ENCODE measurements around the gene ZNF565.
"Not testable (repeated sequence)": the region's sequence is repeated elsewhere in the genome, so short reads cannot be mapped to it uniquely, and the experiment has no call there.

Gene ZNF565

DNA sequence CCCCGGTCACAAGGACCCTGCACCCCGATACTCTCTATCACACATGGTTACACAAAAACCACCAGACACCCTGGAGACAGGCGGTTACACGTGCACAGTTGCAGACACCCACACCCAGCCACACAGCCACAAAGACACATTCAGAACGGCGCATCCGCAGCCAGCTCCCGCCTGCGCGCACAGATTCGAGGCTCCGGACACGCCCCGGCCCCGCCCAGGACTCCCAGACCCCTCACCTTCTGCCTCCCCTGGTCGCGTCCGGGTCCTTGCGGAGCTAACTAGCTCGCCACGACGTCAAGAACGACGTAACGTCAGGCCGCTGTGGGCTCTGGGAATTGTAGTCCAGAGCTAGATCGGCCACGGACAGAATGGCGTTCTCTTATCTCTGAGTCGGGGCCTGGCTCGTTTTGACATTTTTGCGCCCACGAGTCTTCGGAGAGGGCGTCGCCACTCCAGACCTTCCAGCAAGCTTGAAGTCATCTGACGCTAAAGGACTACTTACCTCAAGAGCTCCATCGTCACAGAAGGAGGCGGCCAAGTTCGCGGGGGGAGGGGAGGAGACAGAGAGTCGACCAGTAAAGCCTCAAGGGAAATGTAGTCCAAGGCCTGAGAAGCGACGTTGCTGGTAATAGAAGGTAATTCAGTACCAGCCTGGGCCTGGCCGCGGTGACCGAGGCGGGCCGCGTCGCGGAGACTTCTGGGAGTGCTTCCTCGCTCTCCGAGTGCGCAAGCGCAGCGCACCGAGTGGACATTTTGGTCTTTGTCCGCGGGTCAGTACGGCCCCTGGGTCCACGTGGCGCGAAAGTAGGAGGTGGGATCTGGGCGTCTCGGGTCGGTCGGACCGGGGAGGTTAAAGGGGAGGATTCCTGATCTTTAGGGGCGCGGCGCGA is at the start of gene ZNF565, which contains the start of gene ZNF146:
ZNF565 (minus strand) TSS at position 280 of the 890 bp plus-strand sequence. CDS start 12,680 bp downstream, outside the sequence.
ZNF146 (plus strand) TSS at position 721 of the 890 bp plus-strand sequence. CDS start 21,335 bp downstream, outside the sequence.
- peak; percentile 95 for DNase-seq

DNA sequence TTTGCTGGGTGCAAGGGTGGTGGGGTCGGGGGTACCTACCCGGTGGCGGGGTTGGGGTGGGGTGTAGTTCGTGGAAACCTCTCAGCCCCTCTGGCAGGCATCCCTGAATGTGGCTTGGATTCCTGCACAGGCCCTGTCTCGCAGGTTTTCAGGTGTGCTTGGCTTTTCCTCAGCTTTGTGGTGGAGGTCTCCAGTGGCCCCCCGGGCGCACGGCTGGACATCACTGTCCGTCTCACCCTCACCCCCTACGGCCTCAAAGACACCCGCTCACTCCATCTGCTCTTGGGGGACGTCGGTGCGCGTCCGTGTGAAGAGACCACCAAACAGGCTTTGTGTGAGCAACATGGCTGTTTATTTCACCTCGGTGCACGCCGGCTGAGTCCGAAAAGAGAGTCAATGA is 44.7 kb upstream of the ZNF565 start:
- DNase-seq, result no peak

DNA sequence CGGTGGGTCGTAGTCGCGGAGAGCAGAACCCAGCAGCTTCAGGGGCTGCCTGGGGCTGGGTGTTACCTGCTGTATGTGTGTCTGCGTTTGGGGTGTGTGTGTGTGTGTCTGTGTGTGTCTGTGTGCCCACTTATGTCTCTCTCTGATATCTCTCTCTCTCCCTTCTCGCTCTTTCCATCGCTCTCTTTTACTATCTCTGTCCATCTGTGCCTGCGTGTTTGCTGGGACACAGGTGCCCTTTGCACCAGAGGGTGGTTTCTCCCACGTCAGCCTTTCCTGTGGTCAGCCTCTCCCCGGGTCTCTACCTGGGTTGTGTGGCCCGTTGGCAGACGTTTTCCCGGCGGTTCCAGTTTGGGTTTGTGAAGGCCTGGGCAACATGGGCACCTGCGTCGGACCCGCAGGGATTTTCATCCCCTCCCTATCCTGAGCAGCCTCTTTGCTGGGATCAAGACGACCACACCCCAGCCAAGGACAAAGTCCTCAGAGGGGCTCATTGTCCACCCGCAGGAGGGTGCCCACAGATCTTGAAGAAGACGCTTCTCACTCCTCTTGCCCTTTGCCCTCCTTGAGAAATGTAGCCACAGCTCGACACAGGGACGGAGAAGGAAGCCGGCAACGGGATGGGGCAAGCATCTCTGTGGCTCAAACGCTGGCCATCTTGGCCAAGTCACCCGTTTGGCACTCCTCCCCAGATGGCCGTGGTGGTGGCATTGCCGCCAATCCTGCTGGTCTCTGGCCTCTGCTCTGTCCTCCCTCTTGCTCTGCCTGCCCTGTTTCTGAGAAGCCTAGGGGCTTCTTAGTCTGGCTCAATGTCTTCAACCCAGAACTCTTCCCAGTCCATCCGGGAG is 43.8 kb upstream of the ZNF565 start:
- no peak for DNase-seq

DNA sequence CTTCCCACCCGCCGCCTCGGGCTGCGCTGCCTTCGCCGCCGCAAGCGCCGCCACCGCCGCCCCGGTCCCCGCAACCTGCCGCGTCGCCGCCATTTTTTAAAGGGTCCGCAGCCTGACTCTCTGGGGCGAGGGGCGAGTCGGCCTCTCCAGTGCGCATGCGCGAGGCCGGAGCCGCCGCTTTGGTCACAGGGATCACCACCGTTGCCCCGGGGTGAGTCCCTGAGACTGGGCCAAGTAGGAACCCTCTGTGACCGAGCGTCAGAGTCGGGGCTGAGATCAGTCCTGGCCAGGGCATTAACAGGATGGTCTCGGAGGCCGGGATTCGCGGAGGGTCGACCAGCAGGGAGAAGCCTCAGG is 43.0 kb upstream of the ZNF565 start:
- DNase-seq, result no peak

DNA sequence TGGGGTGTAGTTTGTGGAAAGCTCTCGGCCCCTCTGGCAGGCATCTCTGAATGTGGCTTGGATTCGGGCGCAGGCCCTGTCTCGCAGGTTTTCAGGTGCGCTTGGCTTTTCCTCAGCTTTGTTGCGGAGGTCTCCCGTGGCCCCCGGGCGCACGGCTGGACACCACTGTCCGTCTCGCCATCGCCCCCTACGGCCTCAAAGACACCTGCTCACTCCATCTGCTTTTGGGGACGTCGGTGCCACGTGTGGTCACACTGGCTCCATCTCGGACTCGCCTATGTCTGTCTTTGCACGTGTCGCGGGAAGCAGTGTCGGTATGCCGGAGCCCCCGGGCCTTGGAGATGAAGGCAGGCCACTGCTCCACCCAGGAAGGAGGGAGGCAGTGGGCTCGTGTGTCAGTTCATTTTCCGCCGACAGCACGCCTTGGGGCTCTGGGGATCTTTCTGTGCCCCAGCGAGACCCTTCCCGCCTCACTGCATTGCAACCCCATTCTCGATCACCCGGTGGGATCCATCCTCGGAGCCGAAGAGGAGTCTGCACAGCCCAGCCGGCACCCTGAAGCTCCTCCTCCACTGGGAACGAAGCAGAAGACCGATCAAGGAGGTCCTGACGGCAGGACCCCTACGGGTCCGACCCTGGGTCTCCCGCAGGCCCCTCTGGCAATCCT is 42.5 kb upstream of the ZNF565 start:
- DNase-seq, result no peak

DNA sequence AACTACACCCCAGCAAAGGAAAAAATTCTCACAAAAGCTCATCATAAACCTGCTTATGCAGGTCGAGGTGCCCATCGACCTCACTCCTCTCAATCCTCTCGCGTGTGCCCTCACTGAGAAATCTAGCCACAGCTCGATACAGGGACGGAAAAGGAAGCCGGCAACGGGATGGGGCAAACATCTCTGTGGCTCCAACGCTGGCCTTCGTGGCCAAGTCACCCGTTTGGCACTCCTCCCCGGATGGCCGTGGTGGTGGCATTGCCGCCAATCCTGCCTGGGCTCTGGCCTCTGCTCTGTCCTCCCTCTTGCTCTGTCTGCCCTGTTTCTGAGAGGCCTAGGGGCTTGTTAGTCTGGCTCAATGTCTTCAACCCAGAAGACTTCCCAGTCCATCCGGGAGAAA is 41.6 kb upstream of the ZNF565 start:
- no peak for DNase-seq

DNA sequence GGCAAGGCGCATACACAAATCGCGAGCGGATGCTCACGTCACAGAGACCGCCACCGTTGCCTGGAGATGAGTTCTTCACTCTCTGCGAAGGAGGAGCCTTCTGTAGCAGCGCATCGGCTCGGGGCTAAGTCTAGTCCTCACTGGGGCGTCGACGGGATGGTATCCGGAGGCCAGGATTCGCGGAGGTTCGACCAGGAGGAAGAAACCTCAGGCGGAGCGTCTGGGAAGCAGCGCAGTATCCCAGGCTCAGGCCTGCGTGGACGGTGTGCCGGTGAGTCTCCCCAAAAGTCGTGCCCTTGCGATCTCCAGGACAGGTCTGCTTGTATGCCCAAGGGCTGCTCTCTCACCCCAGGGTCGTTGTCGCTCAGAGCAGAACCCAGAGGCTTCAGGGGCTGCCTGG is 40.9 kb upstream of the ZNF565 start:
- no peak for DNase-seq

DNA sequence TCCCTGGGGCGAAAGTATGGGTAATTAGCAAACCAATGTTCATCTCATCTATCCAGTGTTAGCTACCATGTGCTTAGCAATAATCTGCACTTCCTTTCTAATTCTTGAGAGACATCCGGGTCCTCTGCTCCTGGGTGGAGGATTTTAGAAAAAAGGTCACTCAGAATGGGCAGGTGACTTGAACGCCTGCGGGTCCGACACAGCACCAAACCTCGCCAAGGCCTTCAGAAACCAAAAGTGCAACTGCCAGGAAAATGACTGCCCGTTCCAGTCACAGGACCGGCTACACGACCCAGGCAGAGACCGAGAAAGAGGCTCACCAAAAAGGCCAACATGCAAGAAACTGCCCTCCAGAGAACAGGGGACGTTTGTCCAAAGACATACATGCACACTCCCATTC is 40.4 kb upstream of the ZNF565 start:
- no peak for DNase-seq

DNA sequence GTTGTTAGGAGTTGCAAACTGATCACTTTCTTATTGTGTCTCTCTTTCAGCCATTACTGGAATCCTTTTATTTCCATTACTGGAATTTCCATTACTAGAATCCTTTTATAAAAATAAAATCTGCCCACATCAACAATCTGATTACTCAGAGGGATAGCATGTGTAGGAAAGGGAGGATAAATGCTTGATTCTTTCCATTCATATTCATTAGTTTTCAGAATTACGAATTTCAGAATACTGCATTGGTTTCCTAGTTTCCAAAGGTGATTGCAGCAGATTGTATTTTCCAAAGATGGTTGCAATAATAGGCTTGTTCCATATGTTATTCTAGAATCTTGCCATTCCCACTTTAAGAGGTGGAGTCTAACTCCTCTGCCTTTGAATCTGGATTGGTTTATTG is 37.6 kb upstream of the ZNF565 start:
- no peak for DNase-seq

DNA sequence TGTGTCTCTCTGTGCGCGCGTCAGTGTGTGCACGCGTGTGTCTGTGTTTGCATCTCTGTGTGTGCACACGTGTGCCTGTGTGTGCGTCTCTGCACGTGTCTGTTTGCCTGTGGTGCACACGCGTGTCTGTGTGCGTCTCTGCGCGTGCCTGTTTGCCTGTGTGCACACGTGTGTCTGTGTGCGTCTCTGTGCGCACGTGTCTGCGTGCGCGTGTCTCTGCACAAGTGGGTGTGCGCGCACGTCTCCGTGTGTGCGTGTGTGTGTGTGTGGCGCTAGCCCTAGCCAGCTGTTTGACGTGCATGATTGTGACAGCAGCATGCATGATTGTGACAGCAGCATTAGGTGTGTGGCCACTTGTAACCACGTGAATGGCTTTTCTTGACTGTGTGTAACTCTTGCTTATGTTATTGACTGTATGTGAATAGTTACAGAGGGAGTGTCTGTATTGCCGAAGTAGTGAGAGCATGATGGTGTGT is 31.6 kb upstream of the ZNF565 start:
- no peak for DNase-seq

DNA sequence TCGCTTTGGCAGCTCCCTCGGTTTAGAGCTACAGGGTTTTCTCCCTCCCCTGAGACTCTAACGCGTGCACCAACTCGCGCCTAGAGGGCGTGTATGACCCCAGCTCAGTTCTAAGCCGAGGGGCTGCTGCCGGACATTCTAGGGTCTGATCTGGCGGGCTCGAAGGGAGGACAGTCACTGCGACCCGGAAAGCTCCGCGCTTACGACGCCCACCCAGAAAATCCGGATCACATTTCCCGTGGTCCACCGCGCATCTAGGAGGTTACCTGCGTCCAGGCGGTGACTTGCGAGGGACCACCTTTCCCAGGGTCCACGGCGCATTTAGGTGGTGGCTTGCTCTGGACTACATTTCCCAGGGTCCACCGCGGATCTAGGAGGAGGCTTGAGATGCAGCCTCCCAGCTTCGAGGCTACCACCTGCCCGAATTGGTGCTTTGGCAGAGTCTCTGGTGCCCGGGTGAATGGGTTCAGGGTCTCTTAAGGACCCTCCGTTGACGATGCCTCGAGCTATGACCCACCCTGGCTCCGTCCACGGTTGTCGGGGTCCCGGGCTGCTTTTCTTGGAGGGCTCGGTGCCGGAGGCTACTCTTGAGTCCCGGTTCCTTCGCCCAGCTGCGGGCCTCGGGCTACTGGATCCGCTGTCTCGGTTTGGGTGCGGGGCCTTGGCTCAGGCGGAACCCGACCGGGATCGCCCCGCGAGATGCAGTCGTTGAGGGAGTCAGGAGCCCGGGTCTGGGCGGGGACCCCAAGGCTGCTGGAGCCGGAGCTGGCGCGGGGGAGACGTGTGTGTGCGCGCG is 30.9 kb upstream of the ZNF565 start:
- no peak for DNase-seq

DNA sequence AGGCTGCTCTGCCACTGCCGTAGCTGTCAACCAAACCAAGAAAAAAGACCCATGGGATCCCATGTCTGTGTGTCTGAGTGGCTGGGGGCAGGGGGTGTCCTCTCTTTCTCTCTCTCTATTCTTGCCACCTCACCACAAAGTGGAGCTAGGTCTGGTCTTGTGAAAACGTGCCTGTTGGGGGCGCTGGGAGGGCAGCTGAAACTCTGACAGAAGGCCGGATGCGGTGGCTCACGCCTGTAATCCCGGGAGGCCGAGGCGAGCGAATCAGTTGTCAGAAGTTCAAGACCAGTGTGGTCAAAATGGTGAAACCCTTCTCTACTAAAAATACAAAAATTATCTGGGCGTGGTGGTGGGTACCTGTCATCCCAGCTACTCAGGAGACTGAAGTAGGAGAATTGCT is 29.6 kb upstream of the ZNF565 start:
- DNase-seq, result no peak

DNA sequence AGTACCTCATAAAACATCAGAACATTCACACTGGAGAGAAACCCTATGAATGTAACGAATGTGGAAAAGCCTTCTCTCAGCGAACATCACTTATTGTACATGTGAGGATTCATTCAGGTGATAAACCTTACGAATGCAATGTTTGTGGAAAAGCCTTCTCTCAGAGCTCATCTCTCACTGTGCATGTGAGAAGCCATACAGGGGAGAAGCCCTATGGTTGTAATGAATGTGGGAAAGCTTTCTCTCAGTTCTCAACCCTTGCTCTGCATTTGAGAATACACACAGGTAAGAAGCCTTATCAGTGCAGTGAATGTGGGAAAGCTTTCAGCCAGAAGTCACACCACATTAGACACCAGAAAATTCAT is 22.5 kb upstream of the ZNF565 start:
- no peak for DNase-seq

DNA sequence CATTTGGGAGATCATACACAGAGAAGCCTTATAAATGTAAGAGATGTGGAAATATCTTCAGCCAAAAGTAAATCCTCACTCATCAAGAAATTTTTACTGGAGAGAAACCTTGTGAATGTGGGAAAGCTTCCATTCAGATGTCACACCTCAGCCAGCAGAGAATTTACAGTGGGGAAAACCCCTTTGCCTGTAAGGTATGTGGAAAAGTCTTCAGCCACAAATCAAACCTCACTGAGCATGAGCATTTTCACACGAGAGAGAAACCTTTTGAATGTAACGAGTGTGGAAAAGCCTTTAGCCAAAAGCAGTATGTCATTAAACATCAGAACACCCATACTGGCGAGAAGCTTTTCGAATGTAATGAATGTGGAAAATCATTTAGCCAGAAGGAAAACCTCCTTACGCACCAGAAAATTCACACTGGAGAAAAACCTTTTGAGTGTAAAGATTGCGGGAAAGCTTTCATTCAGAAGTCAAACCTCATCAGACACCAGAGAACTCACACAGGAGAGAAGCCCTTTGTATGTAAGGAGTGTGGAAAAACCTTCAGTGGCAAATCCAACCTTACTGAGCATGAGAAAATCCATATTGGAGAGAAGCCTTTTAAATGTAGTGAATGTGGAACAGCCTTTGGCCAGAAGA is 22.0 kb upstream of the ZNF565 start:
- no peak for DNase-seq

DNA sequence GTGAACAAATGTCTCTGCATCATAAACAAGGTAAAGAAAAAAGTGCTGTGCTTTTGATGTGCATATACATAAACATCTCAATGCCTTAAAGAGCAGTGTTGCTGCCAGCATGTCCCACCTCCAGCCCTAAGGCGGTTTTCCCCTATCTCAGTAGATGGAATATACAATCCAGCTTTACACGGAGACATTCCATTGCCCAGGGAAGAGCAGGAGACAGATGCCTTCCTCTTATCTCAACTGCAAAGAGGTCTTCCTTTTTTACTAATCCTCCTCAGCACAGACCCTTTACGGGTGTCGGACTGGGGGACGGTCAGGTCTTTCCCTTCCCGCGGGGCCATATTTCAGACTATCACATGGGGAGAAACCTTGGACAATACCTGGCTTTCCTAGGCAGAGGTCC is 19.2 kb upstream of the ZNF565 start:
- DNase-seq, result not testable (repeated sequence)

DNA sequence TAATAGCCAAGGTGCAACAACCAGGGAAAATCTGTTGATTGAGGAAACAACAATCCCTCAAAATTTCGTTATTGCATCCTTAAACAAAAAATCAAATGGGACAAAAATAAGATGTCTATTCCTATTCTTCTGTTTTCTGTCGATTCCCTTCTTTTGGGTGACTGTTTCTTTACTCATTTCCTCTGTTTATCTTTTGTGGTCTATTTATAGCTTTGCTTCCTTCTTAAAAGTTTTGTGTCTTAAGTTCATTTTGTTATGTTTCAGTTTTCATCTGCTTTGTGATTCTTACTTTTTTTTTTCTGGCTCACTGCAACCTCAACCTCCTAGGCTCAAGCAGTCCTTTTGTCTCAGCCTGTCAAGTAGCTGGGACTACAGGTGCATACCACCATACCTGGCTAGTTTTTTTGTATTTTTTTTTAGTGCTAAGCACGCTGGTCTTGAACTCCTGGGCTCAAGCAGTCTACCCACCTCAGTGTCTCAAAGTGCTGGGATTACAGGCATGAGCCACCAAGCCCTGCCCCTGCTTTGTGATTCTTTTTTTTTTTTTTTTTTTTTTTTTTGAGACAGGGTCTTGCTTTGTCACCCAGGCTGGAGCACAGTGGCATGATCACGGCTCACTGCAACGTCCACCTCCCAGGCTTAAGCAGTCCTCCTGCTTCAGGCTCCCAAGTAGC is 10.9 kb upstream of the ZNF565 start:
- DNase-seq, result no peak

DNA sequence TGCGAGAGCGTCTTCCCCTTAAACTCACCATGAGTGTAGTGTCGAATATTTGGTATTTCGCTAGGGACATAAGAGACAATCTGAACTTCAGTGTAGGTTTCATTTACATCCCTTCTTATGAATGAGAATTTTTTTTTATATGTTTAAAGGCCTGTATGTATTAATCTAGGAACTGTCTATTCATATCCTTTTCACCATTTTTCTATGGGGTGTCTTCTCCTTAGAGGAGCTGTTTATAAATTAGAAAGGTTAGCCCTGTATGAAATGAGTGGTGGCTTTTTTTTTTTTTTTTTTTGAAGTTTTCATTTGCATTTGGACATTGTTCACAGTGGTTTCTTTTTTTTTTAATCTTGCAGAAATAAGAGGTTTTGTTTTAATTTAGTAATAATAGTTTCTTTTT is 8.0 kb upstream of the ZNF565 start:
- no peak for DNase-seq

DNA sequence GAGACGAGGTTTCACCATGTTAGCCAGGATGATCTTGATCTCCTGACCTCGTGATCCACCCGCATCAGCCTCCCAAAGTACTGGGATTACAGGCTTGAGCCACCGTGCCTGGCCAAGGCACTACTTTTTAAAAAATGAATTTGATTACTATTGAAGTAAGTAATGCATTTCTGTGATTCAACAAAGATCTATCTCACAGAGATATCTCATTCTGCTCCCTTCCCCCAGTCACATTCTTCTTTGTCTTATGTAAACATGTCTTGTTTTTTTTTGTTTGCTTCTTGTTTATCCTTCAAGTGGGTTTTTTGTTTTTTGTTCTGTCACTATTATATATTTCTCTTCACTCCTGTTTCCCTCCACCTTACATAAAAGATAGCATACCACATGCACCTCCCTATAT is 7.0 kb upstream of the ZNF565 start:
- DNase-seq, result no peak

DNA sequence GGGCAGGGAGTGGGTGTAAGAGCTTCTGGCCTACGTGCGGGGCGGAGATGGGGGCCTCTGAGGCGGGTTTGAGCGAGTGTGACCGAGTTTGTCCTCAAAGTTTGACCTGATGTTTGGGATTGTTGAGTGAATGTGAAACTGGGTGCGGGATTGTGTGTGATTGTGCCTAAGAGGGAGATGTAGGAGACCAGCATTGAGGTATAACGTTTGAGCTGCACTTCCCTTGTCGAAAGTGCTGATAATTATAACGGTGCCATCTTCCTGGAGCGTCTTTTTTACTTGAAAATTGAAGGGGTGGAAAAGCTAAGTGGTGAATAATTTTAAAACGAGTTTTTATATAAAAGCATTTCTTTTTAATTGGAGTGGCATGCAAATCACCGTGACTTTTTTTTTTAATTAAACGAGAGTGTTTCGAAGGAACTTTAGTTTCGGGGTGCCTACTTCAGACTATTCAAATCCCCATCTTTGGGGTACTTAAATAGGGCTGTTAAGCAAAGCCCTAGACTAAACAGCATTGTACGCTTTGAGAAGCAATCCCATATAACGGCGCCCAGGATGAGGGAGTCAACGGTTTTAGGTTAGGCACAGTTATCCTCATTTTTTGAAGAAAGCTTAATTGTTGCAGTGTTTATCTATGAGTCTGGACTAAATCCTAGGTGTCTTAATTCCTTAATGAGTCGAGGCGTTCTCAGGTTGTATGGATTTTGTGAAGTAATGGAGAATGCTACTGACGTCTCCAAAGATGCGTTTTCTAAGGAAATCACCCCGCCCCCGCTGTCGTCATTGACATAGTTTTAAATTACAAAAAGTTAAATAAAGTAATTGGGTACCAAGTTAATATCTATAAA is 1.0 kb upstream of the ZNF565 start:
- no peak for DNase-seq

DNA sequence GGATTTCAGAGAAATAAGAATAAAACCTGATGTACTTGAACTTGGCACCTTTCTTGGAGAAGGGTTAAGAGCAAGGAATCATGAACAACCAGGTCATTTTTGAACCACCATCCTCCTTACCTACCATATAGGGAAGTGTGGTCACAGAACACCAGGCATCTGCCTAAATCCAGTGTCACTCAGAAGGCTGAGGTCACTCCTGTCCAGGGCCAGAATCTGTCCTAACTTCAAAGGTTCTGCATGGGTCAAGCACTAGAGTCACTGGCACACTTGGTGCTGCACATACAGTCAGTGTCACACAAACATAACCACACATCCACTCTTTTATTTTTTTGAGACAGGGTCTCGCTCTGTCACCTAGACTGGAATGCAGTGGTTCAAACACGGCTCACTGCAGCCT is 1.6 kb downstream of the ZNF565 start:
- no peak for DNase-seq

Data from GF-D8 (cell line).